ENCODE results near the gene CHST3. TPM values are rescaled to one million over a fixed set of nuclear protein-coding genes. Genes with fewer than 3 reads are reported as not detected.

CHST3 gene
- total RNA-seq, 3 donors from 2014 or later: 20.2 to 34.5 (median 25.6) TPM

DNA sequence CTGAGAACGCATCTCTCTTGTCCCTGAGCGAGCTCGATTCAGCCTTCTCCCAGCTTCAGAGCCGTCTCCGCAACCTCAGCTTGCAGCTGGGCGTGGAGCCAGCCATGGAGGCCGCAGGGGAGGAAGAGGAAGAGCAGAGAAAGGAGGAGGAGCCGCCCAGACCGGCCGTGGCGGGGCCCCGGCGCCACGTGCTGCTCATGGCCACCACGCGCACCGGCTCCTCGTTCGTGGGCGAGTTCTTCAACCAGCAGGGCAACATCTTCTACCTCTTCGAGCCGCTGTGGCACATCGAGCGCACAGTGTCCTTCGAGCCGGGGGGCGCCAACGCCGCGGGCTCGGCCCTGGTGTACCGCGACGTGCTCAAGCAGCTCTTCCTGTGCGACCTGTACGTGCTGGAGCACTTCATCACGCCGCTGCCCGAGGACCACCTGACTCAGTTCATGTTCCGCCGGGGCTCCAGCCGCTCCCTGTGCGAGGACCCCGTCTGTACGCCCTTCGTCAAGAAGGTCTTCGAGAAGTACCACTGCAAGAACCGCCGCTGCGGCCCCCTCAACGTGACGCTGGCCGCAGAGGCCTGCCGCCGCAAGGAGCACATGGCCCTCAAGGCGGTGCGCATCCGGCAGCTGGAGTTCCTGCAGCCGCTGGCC lies 43.2 kb downstream of the CHST3 start:
- peaks cover 19 to 26% of the 10 kb centered on the region in 2 donors for H3K4me1 ChIP-seq
- TF ChIP-seq, protein P1, sequence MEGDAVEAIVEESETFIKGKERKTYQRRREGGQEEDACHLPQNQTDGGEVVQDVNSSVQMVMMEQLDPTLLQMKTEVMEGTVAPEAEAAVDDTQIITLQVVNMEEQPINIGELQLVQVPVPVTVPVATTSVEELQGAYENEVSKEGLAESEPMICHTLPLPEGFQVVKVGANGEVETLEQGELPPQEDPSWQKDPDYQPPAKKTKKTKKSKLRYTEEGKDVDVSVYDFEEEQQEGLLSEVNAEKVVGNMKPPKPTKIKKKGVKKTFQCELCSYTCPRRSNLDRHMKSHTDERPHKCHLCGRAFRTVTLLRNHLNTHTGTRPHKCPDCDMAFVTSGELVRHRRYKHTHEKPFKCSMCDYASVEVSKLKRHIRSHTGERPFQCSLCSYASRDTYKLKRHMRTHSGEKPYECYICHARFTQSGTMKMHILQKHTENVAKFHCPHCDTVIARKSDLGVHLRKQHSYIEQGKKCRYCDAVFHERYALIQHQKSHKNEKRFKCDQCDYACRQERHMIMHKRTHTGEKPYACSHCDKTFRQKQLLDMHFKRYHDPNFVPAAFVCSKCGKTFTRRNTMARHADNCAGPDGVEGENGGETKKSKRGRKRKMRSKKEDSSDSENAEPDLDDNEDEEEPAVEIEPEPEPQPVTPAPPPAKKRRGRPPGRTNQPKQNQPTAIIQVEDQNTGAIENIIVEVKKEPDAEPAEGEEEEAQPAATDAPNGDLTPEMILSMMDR (IDR thresholded peaks at IDR 0.05): no peak
- TF ChIP-seq POLR2AphosphoS5 (IDR thresholded peaks at IDR 0.05): peak in 1 of 3 donors; percentile 8
- TF ChIP-seq POLR2A (IDR thresholded peaks at IDR 0.05): no peak
- intact Hi-C loops (cut with DNase I; ENCODE audit: low total_unique reads): no loop called here
- no peak for DNase-seq (ENCODE audit: low spot score in 2 of 2)
- no peak overlapping the region for H3K4me3 ChIP-seq
- H3K27me3 ChIP-seq: no peaks in the 10 kb centered on the region
- H3K9me3 ChIP-seq: no peaks in the 10 kb centered on the region
- H3K27ac ChIP-seq: peak overlapping the region; percentile 88 to 99
- no peaks in the 10 kb centered on the region for H3K36me3 ChIP-seq

DNA sequence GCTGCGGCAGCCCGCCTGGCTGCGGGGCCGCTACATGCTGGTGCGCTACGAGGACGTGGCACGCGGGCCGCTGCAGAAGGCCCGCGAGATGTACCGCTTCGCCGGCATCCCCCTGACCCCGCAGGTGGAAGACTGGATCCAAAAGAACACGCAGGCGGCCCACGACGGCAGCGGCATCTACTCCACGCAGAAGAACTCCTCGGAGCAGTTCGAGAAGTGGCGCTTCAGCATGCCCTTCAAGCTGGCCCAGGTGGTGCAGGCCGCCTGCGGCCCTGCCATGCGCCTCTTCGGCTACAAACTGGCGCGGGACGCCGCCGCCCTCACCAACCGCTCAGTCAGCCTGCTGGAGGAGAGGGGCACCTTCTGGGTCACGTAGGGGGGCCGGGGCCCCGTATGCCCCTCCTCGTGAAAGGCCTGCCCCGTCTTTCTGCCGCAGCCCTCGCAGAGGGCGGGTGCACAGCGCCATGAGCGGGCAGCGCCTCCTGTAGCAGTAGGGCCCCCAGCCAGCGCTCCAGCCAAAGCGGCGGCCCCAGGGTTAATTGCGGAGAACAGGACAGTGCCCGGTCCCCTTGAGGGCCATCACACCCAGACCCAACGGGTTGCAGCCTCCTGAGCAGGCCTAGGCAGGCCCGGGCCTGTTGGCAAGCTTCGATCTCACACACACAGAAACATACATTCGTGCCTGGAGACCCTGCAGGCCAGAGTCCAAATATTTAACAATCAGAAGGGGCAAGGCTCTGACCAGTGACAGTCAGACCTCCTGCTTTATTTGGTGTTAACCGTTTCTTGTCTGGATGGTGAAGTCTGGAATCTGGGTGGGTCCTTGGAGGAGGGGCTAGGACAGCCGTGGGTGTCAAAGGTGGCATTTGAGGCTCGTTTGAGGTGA lies 44.1 kb downstream of the CHST3 start:
- TF ChIP-seq POLR2AphosphoS5 (IDR thresholded peaks at IDR 0.05) (no peak), POLR2A (IDR thresholded peaks at IDR 0.05) (no peak)
- TF ChIP-seq, protein P1 (IDR thresholded peaks at IDR 0.05): no peak
- H3K4me1 ChIP-seq: peaks cover 19 to 26% of the 10 kb centered on the region in 2 donors
- H3K36me3 ChIP-seq: no peaks in the 10 kb centered on the region
- intact Hi-C loops (cut with DNase I; ENCODE audit: low total_unique reads): no loop called here
- H3K4me3 ChIP-seq: peak overlapping the region in 1 of 3 donors; percentile 45
- DNase-seq (ENCODE audit: low spot score in 2 of 2): peak in 1 of 2 donors; percentile 57
- peak overlapping the region; percentile 88 to 99 for H3K27ac ChIP-seq
- H3K27me3 ChIP-seq: no peaks in the 10 kb centered on the region
- H3K9me3 ChIP-seq: no peaks in the 10 kb centered on the region

DNA sequence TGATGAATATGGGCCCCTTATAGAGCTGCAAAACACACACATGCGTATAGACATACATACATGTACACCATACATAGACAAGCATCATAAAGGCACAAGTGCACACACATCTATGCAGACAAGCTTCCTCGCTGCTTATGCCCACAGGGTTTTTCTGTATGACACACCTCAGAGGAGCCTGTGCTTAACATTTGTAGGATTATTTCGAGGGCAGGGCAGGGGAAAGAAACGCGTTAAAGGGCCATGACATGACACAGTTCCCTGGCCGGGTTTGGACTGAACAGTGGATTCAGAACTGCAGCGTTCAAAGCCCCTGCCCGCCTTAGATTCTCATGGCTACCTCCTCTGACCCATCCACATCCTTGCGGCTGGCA lies 44.8 kb downstream of the CHST3 start:
- Histone ChIP-seq H3K4me1 (peaks cover 19 to 26% of the 10 kb centered on the region in 2 donors), H3K36me3 (no peaks in the 10 kb centered on the region), H3K9me3 (no peaks in the 10 kb centered on the region), H3K27ac (peak overlapping the region; percentile 88 to 99), H3K4me3 (peak overlapping the region in 1 of 3 donors; percentile 45), H3K27me3 (no peaks in the 10 kb centered on the region)
- intact Hi-C loops (cut with DNase I; ENCODE audit: low total_unique reads): no loop called here
- DNase-seq (ENCODE audit: low spot score in 2 of 2): no peak
- no peak for TF ChIP-seq POLR2A (IDR thresholded peaks at IDR 0.05)
- TF ChIP-seq, protein P1 (IDR thresholded peaks at IDR 0.05): no peak
- no peak for TF ChIP-seq POLR2AphosphoS5 (IDR thresholded peaks at IDR 0.05)

DNA sequence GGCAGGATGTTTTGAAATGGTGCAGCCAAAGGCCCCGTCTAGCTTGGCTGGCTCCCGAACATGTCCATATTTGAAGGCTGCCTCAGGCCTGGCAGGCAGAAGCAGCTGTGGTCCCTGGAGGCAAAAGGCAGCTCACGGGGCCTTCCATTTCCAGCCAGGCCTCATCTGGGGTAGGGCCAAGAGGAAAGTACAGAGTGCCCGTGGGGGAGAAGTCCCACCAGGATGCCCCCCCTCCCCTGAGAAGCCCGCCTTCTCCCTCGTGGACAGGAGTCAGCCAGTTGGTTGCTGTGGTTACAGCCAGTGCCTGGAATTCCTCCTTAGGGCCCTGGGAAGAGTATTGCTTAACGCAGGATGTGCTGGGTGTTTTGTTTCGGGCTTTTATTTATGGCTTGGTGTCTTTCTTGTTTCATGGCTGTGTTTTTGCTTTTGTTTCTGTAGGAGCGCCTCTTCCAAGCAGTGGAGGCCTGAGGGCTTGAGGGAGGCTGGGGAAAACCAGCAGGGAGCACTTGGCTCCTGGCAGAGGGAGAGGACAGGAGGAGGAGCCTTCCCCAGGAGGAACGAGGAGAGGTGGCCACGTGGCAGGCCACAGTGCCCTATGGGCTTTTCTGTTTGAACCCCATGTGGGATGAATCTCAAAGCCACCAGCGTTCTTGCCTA lies 45.4 kb downstream of the CHST3 start:
- peak overlapping the region in 1 of 3 donors; percentile 45 for H3K4me3 ChIP-seq
- peak overlapping the region; percentile 88 to 99 for H3K27ac ChIP-seq
- TF ChIP-seq POLR2A (IDR thresholded peaks at IDR 0.05): no peak
- TF ChIP-seq POLR2AphosphoS5 (IDR thresholded peaks at IDR 0.05): peak; percentile 90 to 94 (median 91)
- no peaks in the 10 kb centered on the region for H3K9me3 ChIP-seq
- H3K27me3 ChIP-seq: no peaks in the 10 kb centered on the region
- H3K36me3 ChIP-seq: no peaks in the 10 kb centered on the region
- intact Hi-C loops (cut with DNase I; ENCODE audit: low total_unique reads): no loop called here
- DNase-seq (ENCODE audit: low spot score in 2 of 2): peak; percentile 84 to 96
- H3K4me1 ChIP-seq: peaks cover 19 to 26% of the 10 kb centered on the region in 2 donors

DNA sequence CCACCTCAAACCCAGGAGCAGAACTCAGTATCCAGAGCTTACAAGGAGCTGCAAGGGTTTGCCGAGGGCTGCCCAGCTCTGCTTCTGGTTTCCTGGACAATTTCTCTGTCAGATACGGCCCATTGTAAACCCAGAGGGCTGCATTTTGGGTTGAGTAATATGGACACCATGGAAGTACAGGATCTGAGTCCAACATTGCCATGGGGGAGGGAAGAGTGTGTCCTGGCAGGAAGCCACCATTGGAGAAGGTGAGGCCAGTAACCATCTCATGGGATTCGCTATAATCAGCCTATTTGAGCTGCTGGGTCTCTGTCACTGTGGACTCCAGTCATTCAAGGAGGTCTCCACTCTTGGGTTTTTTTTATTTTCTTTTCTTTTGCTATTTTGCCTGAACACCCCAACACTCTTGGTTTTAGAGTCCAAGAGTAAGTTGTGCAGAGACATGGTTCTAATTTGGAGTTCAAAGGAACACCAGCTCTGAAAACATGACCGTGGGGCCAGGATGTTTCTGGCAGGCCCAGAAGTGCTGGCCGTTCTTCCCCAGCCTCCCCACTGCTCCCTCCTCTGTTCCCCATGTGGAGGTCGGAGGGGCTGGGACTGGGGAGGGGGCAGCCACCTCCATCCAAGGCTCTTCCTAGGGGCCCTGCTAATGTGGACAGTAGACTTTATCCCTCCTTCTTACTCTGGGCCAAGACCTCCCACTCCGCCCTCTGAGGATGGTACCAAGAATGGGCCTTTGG lies 46.2 kb downstream of the CHST3 start:
- DNase-seq (ENCODE audit: low spot score in 2 of 2): peak in 1 of 2 donors; percentile 49
- H3K27me3 ChIP-seq: no peaks in the 10 kb centered on the region
- H3K36me3 ChIP-seq: no peaks in the 10 kb centered on the region
- intact Hi-C loops (cut with DNase I; ENCODE audit: low total_unique reads): no loop called here
- peak overlapping the region in 1 of 3 donors; percentile 45 for H3K4me3 ChIP-seq
- H3K27ac ChIP-seq: peak overlapping the region; percentile 88 to 99
- H3K9me3 ChIP-seq: no peaks in the 10 kb centered on the region
- H3K4me1 ChIP-seq: peaks cover 19 to 26% of the 10 kb centered on the region in 2 donors
- no peak for TF ChIP-seq POLR2AphosphoS5 (IDR thresholded peaks at IDR 0.05)
- TF ChIP-seq, protein P1 (IDR thresholded peaks at IDR 0.05): no peak
- no peak for TF ChIP-seq POLR2A (IDR thresholded peaks at IDR 0.05)

All from breast epithelium (tissue), 4 donors.